Islet precursor cell (in vitro differentiated cells): ENCODE results near the gene OSBPL7.

Experiments used
- DNase-seq: peaks from one replicate; pipeline ENCODE4 v3.0.0-alpha.2; 2018

OSBPL7 gene

GRCh38 chr17:47822785-47823184, 1.2 kb upstream of the OSBPL7 start:
- no peak for DNase-seq

- no peak for DNase-seq
Measured at GRCh38 chr17:47821031-47821423, 567 bp downstream of the OSBPL7 start.

GRCh38 chr17:47820033-47820789, 1.4 kb downstream of the OSBPL7 start:
- DNase-seq = peak; percentile 77

GRCh38 chr17:47819475-47819874, 2.1 kb downstream of the OSBPL7 start:
- no peak for DNase-seq

- DNase-seq = no peak
Measured at GRCh38 chr17:47818002-47818695, 3.4 kb downstream of the OSBPL7 start.

GRCh38 chr17:47816947-47817346, 4.6 kb downstream of the OSBPL7 start:
- DNase-seq = no peak

GRCh38 chr17:47816111-47816735, 5.4 kb downstream of the OSBPL7 start:
- DNase-seq = no peak

- DNase-seq = no peak
Measured at GRCh38 chr17:47815106-47815918, 6.3 kb downstream of the OSBPL7 start.

GRCh38 chr17:47813512-47814031, 8.0 kb downstream of the OSBPL7 start:
- DNase-seq = peak; percentile 55

GRCh38 chr17:47813077-47813476, 8.5 kb downstream of the OSBPL7 start:
- DNase-seq = peak; percentile 54

GRCh38 chr17:47812146-47812920, 9.3 kb downstream of the OSBPL7 start:
- DNase-seq = peak; percentile 56

GRCh38 chr17:47811709-47812108, 9.9 kb downstream of the OSBPL7 start:
- DNase-seq = peak; percentile 24

- DNase-seq = peak; percentile 52
Measured at GRCh38 chr17:47810901-47811635, 10.5 kb downstream of the OSBPL7 start.

- peak; percentile 100 for DNase-seq
Measured at GRCh38 chr17:47810200-47810821, 11.3 kb downstream of the OSBPL7 start.

GRCh38 chr17:47808830-47809480, 12.6 kb downstream of the OSBPL7 start:
- peak; percentile 51 for DNase-seq

GRCh38 chr17:47808036-47808829, 13.4 kb downstream of the OSBPL7 start:
- no peak for DNase-seq

- DNase-seq = peak; percentile 47
Measured at GRCh38 chr17:47807421-47807820, 14.2 kb downstream of the OSBPL7 start.

GRCh38 chr17:47806913-47807255, 14.7 kb downstream of the OSBPL7 start:
- DNase-seq = peak; percentile 51
